Uterus (tissue), 2 donors: ENCODE data around the gene DNAJB12.

Experiments used
- POLR2A ChIP-seq, 2 donors: fragments of 450-650 bp; IDR thresholded peaks; one replicate each; pipeline ENCODE4 v1.6.1; 2016; ENCODE audit warnings: antibody characterized with exemption in 2 of 2, mild to moderate bottlenecking in 1 of 2, moderate library complexity in 1 of 2
- TF ChIP-seq, protein P1 (sequence below), 4 experiments: fragments of 200-600 bp in 2 of 4; fragments of 450-650 bp in 2 of 4; sonication (generic) in 2 of 4; IDR thresholded peaks; one replicate each; pipeline ENCODE4 v1.5.1; 2016 to 2019; ENCODE audit warnings: antibody characterized with exemption in 4 of 4, mild to moderate bottlenecking in 2 of 4, moderate library complexity in 1 of 4

DNA sequence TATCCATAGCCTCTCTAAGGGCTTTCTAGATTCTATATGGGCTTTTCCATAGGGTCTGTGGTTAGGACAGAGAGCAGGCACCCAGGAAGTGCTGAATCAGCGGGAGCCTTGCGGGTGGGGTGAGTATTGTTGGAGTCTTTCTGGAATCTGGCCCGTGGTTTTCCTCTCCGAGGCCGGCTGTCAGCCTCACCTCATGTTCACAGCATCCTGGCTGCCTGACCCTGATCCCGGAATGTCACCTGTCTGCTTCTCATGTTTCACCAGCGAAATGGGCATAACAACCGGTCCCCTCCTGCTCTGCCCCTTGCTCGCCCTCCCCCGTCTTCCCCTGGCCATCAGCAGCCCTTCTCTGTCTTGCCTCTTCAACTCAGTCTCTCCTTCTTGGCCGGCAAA lies 44.5 kb downstream of the DNAJB12 start:
- TF ChIP-seq, protein P1, sequence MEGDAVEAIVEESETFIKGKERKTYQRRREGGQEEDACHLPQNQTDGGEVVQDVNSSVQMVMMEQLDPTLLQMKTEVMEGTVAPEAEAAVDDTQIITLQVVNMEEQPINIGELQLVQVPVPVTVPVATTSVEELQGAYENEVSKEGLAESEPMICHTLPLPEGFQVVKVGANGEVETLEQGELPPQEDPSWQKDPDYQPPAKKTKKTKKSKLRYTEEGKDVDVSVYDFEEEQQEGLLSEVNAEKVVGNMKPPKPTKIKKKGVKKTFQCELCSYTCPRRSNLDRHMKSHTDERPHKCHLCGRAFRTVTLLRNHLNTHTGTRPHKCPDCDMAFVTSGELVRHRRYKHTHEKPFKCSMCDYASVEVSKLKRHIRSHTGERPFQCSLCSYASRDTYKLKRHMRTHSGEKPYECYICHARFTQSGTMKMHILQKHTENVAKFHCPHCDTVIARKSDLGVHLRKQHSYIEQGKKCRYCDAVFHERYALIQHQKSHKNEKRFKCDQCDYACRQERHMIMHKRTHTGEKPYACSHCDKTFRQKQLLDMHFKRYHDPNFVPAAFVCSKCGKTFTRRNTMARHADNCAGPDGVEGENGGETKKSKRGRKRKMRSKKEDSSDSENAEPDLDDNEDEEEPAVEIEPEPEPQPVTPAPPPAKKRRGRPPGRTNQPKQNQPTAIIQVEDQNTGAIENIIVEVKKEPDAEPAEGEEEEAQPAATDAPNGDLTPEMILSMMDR (IDR thresholded peaks at IDR 0.05), result no peak
- TF ChIP-seq POLR2A (IDR thresholded peaks at IDR 0.05), result no peak
